Measurements from ENCODE around the gene TUBB2B. TPM values are rescaled to one million over a fixed set of nuclear protein-coding genes. Genes with fewer than 3 reads are reported as not detected.

Gene TUBB2B
- total RNA-seq, 1 donor, result 5.2 TPM

GRCh38 chr6:3228771-3229565 lies 1.5 kb upstream of the TUBB2B start:
- H3K4me3 ChIP-seq (ENCODE audit: low read depth, low read length), result no peak overlapping the region
- no peak for TF ChIP-seq CTCF (IDR thresholded peaks at IDR 0.05; ENCODE audit: insufficient read depth, low read depth, low read length)
- no peak for DNase-seq (ENCODE audit: low read depth)

- no peak overlapping the region for H3K4me3 ChIP-seq (ENCODE audit: low read depth, low read length)
- DNase-seq (ENCODE audit: low read depth), result no peak
- no peak for TF ChIP-seq CTCF (IDR thresholded peaks at IDR 0.05; ENCODE audit: insufficient read depth, low read depth, low read length)
Measured at GRCh38 chr6:3228046-3228671, 706 bp upstream of the TUBB2B start.

GRCh38 chr6:3226481-3227362 lies 731 bp downstream of the TUBB2B start:
- peak overlapping the region; percentile 63 for H3K4me3 ChIP-seq (ENCODE audit: low read depth, low read length)
- DNase-seq (ENCODE audit: low read depth), result peak; percentile 39
- TF ChIP-seq CTCF (IDR thresholded peaks at IDR 0.05; ENCODE audit: insufficient read depth, low read depth, low read length), result no peak

- no peak for TF ChIP-seq CTCF (IDR thresholded peaks at IDR 0.05; ENCODE audit: insufficient read depth, low read depth, low read length)
- DNase-seq (ENCODE audit: low read depth), result no peak
- H3K4me3 ChIP-seq (ENCODE audit: low read depth, low read length), result no peak overlapping the region
Measured at GRCh38 chr6:3226042-3226441, 1.4 kb downstream of the TUBB2B start.

GRCh38 chr6:3222506-3223038 lies 4.9 kb downstream of the TUBB2B start:
- TF ChIP-seq CTCF (IDR thresholded peaks at IDR 0.05; ENCODE audit: insufficient read depth, low read depth, low read length), result no peak
- no peak for DNase-seq (ENCODE audit: low read depth)
- H3K4me3 ChIP-seq (ENCODE audit: low read depth, low read length), result no peak overlapping the region

GRCh38 chr6:3221578-3221977 lies 5.9 kb downstream of the TUBB2B start:
- no peak for DNase-seq (ENCODE audit: low read depth)
- TF ChIP-seq CTCF (IDR thresholded peaks at IDR 0.05; ENCODE audit: insufficient read depth, low read depth, low read length), result no peak
- H3K4me3 ChIP-seq (ENCODE audit: low read depth, low read length), result no peak overlapping the region
